Measurements from ENCODE around the gene PANK4.
"Not testable (repeated sequence)": the region's sequence is repeated elsewhere in the genome, so short reads cannot be mapped to it uniquely, and the experiment has no call there.

The PANK4 gene

DNA sequence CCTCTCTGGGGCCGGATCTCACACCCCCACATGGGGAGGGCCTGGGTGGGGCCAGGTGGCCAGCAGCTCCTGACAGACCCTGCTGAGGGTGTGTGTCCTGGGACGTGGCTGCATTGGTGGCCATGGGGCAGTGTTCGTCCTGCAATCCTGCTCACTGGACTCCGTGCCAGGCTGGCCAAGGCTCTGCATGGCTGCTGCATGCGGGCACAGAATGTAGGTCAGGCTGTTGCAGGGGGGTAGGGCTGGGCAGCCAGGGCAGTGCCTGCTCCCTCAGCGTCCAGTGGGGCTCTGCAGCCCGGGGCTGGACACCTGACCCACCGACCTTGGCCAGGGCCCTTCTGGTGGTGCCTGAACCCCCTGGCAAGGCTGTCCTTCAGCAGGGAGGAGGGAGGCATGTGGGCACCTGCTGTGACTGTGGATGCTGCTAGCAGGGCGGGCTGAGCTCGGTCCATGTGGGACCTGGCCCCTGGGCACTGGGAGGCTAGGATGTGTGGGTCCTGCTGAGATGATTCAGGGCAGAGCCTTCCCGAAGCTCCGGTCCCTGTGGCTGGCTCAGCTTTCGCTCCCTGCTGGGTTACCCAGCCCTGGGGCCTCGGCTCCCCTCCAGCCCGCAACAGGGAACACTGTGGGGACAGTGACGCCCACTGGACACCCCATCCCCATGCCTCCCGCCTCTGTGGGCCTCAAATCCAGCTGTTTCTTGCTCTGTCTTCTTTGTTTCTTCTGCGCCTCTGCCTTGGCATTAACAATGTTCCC is 65.2 kb downstream of the PANK4 start:
- no peak for DNase-seq (ENCODE audit: low spot score)

- no peak for DNase-seq (ENCODE audit: low spot score)
Observed at GRCh38 chr1:2460203-2460602, 66.2 kb downstream of the PANK4 start.

DNA sequence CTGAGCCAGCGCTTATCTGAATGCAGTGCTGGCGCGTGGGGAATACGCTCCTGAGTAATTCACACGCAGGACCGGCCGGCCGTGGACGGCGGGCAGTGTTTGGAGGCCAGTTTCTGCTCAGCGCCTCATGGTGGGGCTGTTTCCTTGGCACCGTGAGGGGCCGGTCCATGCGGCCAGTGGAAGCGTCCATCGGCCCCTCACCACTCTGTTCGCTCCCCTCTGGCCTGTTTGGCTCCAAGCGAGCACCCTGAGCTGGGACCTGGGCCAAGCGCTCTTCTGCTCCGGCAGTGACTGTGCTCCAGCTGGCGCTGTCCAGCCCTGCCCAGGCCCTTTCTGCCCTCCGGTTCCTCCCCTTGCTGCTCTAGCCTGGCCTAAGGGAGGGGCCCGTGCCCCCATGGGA is 66.6 kb downstream of the PANK4 start:
- no peak for DNase-seq (ENCODE audit: low spot score)

DNA sequence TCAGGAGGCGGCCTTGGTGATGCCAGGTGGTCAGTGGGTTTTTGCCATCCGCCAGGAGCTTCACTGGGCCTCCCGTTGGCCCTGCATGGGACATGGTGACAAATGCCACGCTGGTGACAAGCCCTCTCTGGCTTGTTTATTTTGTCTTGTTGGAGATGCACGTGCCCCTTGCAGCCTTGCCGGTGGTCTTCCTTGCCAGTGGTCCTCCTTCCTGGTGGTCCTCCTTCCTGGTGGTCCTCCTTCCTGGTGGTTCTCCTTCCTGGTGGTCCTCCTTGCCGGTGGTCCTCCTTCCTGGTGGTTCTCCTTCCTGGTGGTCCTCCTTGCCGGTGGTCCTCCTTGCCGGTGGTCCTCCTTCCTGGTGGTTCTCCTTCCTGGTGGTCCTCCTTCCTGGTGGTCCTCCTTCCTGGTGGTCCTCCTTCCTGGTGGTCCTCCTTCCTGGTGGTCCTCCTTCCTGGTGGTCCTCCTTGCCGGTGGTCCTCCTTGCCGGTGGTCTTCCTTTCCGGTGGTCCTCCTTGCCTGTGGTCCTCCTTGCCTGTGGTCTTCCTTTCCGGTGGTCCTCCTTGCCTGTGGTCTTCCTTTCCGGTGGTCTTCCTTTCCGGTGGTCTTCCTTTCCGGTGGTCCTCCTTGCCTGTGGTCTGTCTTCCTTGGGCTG is 67.2 kb downstream of the PANK4 start:
- not testable (repeated sequence) for DNase-seq (ENCODE audit: low spot score)

DNA sequence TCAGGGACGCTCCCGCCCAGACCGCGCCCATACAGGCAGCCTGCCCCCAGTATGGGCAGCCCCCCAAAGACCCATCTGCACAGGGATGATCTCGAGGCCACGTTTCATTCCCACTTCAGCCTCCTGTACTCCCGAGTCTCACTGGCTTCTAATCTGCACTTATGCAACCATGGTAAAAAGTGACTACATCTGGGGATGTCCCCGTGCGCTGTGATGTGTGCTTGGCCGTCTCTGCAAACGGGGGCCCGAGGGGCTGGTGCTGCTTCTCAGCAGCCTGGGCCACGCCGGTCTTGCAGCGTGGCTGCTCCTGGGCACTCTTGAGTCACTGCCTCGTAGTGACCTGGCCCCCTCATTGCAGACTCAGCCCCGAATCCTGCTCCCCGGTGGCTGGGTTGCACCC is 67.7 kb downstream of the PANK4 start:
- DNase-seq (ENCODE audit: low spot score), result no peak

All from HuH-7 (cell line).